Right lobe of liver (tissue), 6 donors: ENCODE measurements around the gene PEX3. TPM values are rescaled to one million over a fixed set of nuclear protein-coding genes. Genes with fewer than 3 reads are reported as not detected.
A peak's percentile ranks its signal among the peaks of the same experiment; 100 is the strongest.

Experiments
- ATAC-seq, 4 donors: fragments of 200-7000 bp; cut with Tn5 transposase; one replicate each; pipeline ENCODE4 v1.9.1; 2020; ENCODE audit warnings: mild to moderate bottlenecking in 4 of 4, moderate library complexity in 4 of 4
- DNase-seq, 3 donors: peaks; one replicate each; pipeline ENCODE4 v3.0.0-alpha.2; 2020
- H3K27ac ChIP-seq, 3 donors: fragments of 200-600 bp; one replicate each; pipeline ENCODE4 v1.8.0; 2022
- H3K27me3 ChIP-seq, 2 donors: fragments of 200-600 bp; one replicate each; pipeline ENCODE4 v1.8.0; 2022
- H3K36me3 ChIP-seq, 4 donors: fragments of 200-600 bp; sonication (generic) in 1 of 4; one replicate each; pipeline versions ENCODE4 v1.5.1 to v1.8.0; 2017 to 2022; ENCODE audit warnings: control low read depth in 1 of 4
- H3K4me1 ChIP-seq, 4 donors: fragments of 200-600 bp; sonication (generic) in 1 of 4; one replicate each; pipeline versions ENCODE4 v1.5.1 to v1.8.0; 2017 to 2022; ENCODE audit warnings: control low read depth in 1 of 4
- H3K4me3 ChIP-seq, 3 donors: fragments of 200-600 bp; one replicate each; pipeline ENCODE4 v1.8.0; 2022
- H3K9me3 ChIP-seq, 4 donors: fragments of 200-600 bp; sonication (generic) in 1 of 4; one replicate each; pipeline versions ENCODE4 v1.5.1 to v1.8.0; 2017 to 2022; ENCODE audit warnings: control low read depth in 1 of 4
- CTCF ChIP-seq, 4 donors: fragments of 200-600 bp in 3 of 4; fragments of 450-650 bp in 1 of 4; IDR thresholded peaks; one replicate each; pipeline versions ENCODE4 v1.5.1 to v1.8.0; 2016 to 2022; ENCODE audit warnings: antibody characterized with exemption in 4 of 4, mild to moderate bottlenecking in 2 of 4
- POLR2A ChIP-seq: fragments of 450-650 bp; IDR thresholded peaks from one replicate; pipeline ENCODE4 v1.6.1; 2017; ENCODE audit warnings: antibody characterized with exemption, mild to moderate bottlenecking
- WGBS: methylation state at CpG from one replicate; pipeline ENCODE4 v1.1.6; 2018; ENCODE audit warnings: low coverage, low lambda C conversion rate; ENCODE audit not compliant: insufficient coverage; ENCODE audit errors: missing lambda C conversion rate; 5-methylcytosine and 5-hydroxymethylcytosine counted together
- intact Hi-C, 2 donors: fragments of 100-400 bp; cut with DNase I; formaldehyde crosslinking; loops; one replicate each; pipeline versions ENCODE4 v1.11.2 to v1.14.1; 2022
- total RNA-seq, 6 experiments: library from RNA; depleted of rRNA in 2 of 6; stranded (reverse); fragments of >200 nt in 2 of 6; fragmentation: NEBNext Ultra II Directional in 3 of 6; extraction: Animal tissue kit (Norgen Biotek cat#: 25700) in 3 of 6; gene quantifications; one replicate each; pipeline versions ENCODE4 v1.1.0 to v1.2.4, GENCODE V29; 2016 to 2023
- donor health status: DM: no; HTN: yes; CAD: no.
- donor health status: DM: no; HTN: no; CAD: no.
- donor health status: DM: no; HTN: no; CAD: no.
- donor health status: DM: no; HTN: yes; CAD: no.
- donor health status: DM: no; HTN: yes; CAD: no.

PEX3 gene
- total RNA-seq, 6 experiments from 2014 or later = 16.0 to 23.6 (median 18.7) TPM

GRCh38 chr6:143449714-143450452, 722 bp upstream of the PEX3 start:
- no peak for TF ChIP-seq POLR2A
- TF ChIP-seq CTCF (IDR thresholded peaks at IDR 0.05) = no peak
- intact Hi-C loops = no loop called here
- H3K27ac ChIP-seq = peak overlapping the region; percentile 49 to 55 (median 52)
- 4% methylated on average over 19 of the region's 19 CpGs for WGBS
- no peaks in the 10 kb centered on the region for H3K9me3 ChIP-seq
- DNase-seq = peak in 1 of 3 donors; percentile 25
- peaks cover 0 to 19% (median 2%) of the 10 kb centered on the region in 4 donors for H3K4me1 ChIP-seq
- H3K36me3 ChIP-seq = no peaks in the 10 kb centered on the region
- H3K27me3 ChIP-seq = no peaks in the 10 kb centered on the region
- peak; percentile 7 to 18 (median 10) for ATAC-seq
- H3K4me3 ChIP-seq = peak overlapping the region; percentile 63 to 71 (median 67)

- ATAC-seq (no peak), DNase-seq (no peak)
- no peaks in the 10 kb centered on the region for H3K9me3 ChIP-seq
- WGBS = 14% methylated on average over 4 of the region's 4 CpGs
- intact Hi-C loops = no loop called here
- H3K4me1 ChIP-seq = peaks cover 0 to 19% (median 2%) of the 10 kb centered on the region in 4 donors
- no peaks in the 10 kb centered on the region for H3K27me3 ChIP-seq
- H3K36me3 ChIP-seq = no peaks in the 10 kb centered on the region
- peak overlapping the region; percentile 63 to 71 (median 67) for H3K4me3 ChIP-seq
- TF ChIP-seq CTCF (IDR thresholded peaks at IDR 0.05) (no peak), POLR2A (no peak)
- H3K27ac ChIP-seq = peak overlapping the region; percentile 33 to 55 (median 48)
These were observed 926 bp downstream of the PEX3 start for GRCh38 chr6:143451531-143451930.

- no peak overlapping the region for H3K27ac ChIP-seq
These were observed 7.2 kb downstream of the PEX3 start for GRCh38 chr6:143457563-143458359.

GRCh38 chr6:143465546-143465945, 14.9 kb downstream of the PEX3 start:
- Histone ChIP-seq H3K4me3 (no peak overlapping the region), H3K4me1 (no peaks in the 10 kb centered on the region), H3K27me3 (no peaks in the 10 kb centered on the region), H3K36me3 (no peaks in the 10 kb centered on the region), H3K9me3 (no peaks in the 10 kb centered on the region), H3K27ac (no peak overlapping the region)
- intact Hi-C loops = no loop called here
- TF ChIP-seq POLR2A (no peak), CTCF (IDR thresholded peaks at IDR 0.05) (no peak)
- ATAC-seq = no peak
- no peak for DNase-seq
- WGBS = 78% methylated on average over 2 of the region's 2 CpGs

More at GRCh38 chr6:143457563-143458359, 7.2 kb downstream of the PEX3 start:
- Histone ChIP-seq H3K27me3 (no peaks in the 10 kb centered on the region), H3K4me1 (no peaks in the 10 kb centered on the region), H3K9me3 (no peaks in the 10 kb centered on the region), H3K4me3 (no peak overlapping the region), H3K36me3 (no peaks in the 10 kb centered on the region)
- TF ChIP-seq POLR2A (no peak), CTCF (IDR thresholded peaks at IDR 0.05) (no peak)
- 95% methylated on average over 2 of the region's 2 CpGs for WGBS
- no peak for DNase-seq
- intact Hi-C loops = no loop called here
- ATAC-seq = no peak
